ENCODE measurements around the gene FAM32A. TPM values are rescaled to one million over a fixed set of nuclear protein-coding genes. Genes with fewer than 3 reads are reported as not detected.

Gene FAM32A
- total RNA-seq, 2 donors from 2014 or later: 71.8 to 80.1 TPM

GRCh38 chr19:16160943-16161560 lies 24.2 kb upstream of the FAM32A start:
- peak overlapping the region; percentile 17 for H3K27ac Mint-ChIP-seq
- Histone ChIP-seq H3K4me3 (ENCODE audit: low read length) (no peak overlapping the region), H3K9ac (ENCODE audit: extremely low read depth, low read length, poor library complexity, severe bottlenecking) (no peak overlapping the region), H3K27ac (ENCODE audit: low read depth, low read length) (no peak overlapping the region), H3K4me1 (ENCODE audit: control insufficient read depth, insufficient read depth, low read length) (no peaks in the 10 kb centered on the region), H3K9me3 (ENCODE audit: control insufficient read depth, low read length) (no peaks in the 10 kb centered on the region), H3K36me3 (ENCODE audit: control insufficient read depth, insufficient read depth, low read length) (no peaks in the 10 kb centered on the region), H3K27me3 (ENCODE audit: control insufficient read depth, insufficient read depth, low read length, poor library complexity, severe bottlenecking) (no peaks in the 10 kb centered on the region)
- H3K9me3 Mint-ChIP-seq: no peaks in the 10 kb centered on the region
- no peak for TF ChIP-seq CTCF (conservative IDR thresholded peaks at IDR 0.05)
- H3K36me3 Mint-ChIP-seq (ENCODE audit: low read depth): no peaks in the 10 kb centered on the region
- H3K4me3 Mint-ChIP-seq: no peak overlapping the region
- no peak for DNase-seq
- 72 to 81% methylated on average over 8 to 14 of the region's 14 CpGs for WGBS, 2 experiments (ENCODE audit: insufficient coverage in 1 of 2, insufficient read length in 1 of 2)
- no peaks in the 10 kb centered on the region for H3K4me1 Mint-ChIP-seq
- no peaks in the 10 kb centered on the region for H3K27me3 Mint-ChIP-seq (ENCODE audit: insufficient read depth)

GRCh38 chr19:16161840-16162239 lies 23.4 kb upstream of the FAM32A start:
- Histone ChIP-seq H3K9ac (ENCODE audit: extremely low read depth, low read length, poor library complexity, severe bottlenecking) (no peak overlapping the region), H3K27me3 (ENCODE audit: control insufficient read depth, insufficient read depth, low read length, poor library complexity, severe bottlenecking) (no peaks in the 10 kb centered on the region), H3K4me1 (ENCODE audit: control insufficient read depth, insufficient read depth, low read length) (no peaks in the 10 kb centered on the region), H3K4me3 (ENCODE audit: low read length) (no peak overlapping the region), H3K36me3 (ENCODE audit: control insufficient read depth, insufficient read depth, low read length) (no peaks in the 10 kb centered on the region), H3K9me3 (ENCODE audit: control insufficient read depth, low read length) (no peaks in the 10 kb centered on the region), H3K27ac (ENCODE audit: low read depth, low read length) (no peak overlapping the region)
- DNase-seq: no peak
- Mint-ChIP-seq H3K27me3 (ENCODE audit: insufficient read depth) (no peaks in the 10 kb centered on the region), H3K9me3 (no peaks in the 10 kb centered on the region), H3K4me1 (no peaks in the 10 kb centered on the region), H3K27ac (no peak overlapping the region), H3K36me3 (ENCODE audit: low read depth) (no peaks in the 10 kb centered on the region), H3K4me3 (no peak overlapping the region)
- WGBS, 2 experiments (ENCODE audit: insufficient coverage in 1 of 2, insufficient read length in 1 of 2): 87 to 94% methylated on average over 3 of the region's 3 CpGs
- no peak for TF ChIP-seq CTCF (conservative IDR thresholded peaks at IDR 0.05)

- Histone ChIP-seq H3K9me3 (ENCODE audit: control insufficient read depth, low read length) (no peaks in the 10 kb centered on the region), H3K36me3 (ENCODE audit: control insufficient read depth, insufficient read depth, low read length) (no peaks in the 10 kb centered on the region), H3K27ac (ENCODE audit: low read depth, low read length) (no peak overlapping the region), H3K27me3 (ENCODE audit: control insufficient read depth, insufficient read depth, low read length, poor library complexity, severe bottlenecking) (no peaks in the 10 kb centered on the region), H3K4me1 (ENCODE audit: control insufficient read depth, insufficient read depth, low read length) (no peaks in the 10 kb centered on the region), H3K4me3 (ENCODE audit: low read length) (no peak overlapping the region), H3K9ac (ENCODE audit: extremely low read depth, low read length, poor library complexity, severe bottlenecking) (no peak overlapping the region)
- Mint-ChIP-seq H3K9me3 (no peaks in the 10 kb centered on the region), H3K4me1 (no peaks in the 10 kb centered on the region), H3K27ac (no peak overlapping the region), H3K36me3 (ENCODE audit: low read depth) (no peaks in the 10 kb centered on the region), H3K4me3 (no peak overlapping the region), H3K27me3 (ENCODE audit: insufficient read depth) (no peaks in the 10 kb centered on the region)
- TF ChIP-seq CTCF (conservative IDR thresholded peaks at IDR 0.05): no peak
- 83 to 85% methylated on average over 7 to 13 of the region's 13 CpGs for WGBS, 2 experiments (ENCODE audit: insufficient coverage in 1 of 2, insufficient read length in 1 of 2)
- no peak for DNase-seq
Observed at GRCh38 chr19:16164222-16164890, 20.9 kb upstream of the FAM32A start.
